ENCODE measurements around the gene TMEM14C. TPM values are rescaled to one million over a fixed set of nuclear protein-coding genes. Genes with fewer than 3 reads are reported as not detected.

TMEM14C gene
- total and polyA plus RNA-seq, 2 donors (not counting 3 experiments of a cell fraction or from before 2014, with no cell fraction given): 89.3 to 146 TPM

GRCh38 chr6:10723567-10723881 is 654 bp downstream of the TMEM14C start:
- ChIA-PET POLR2A (no interaction called here), CTCF (interaction anchor here (1.0 to 1.4 kb wide), 4 partner anchors 25 to 245 kb away, joined by 4 to 5 read pairs (median 4); partner anchors contain the start of gene TMEM14B)
- dilution Hi-C loops (cut with MboI; ENCODE audit: extremely low pct_ligation_motif_present, low sequenced_read_pairs) (no loop called here), intact Hi-C loops (cut with micrococcal nuclease) (loop anchor here (1.0 to 10.0 kb wide), 6 partner anchors 11 to 371 kb away; partner anchors contain the start of genes C6orf52, PAK1IP1, SMIM13 and TMEM14B)
- H3K9ac ChIP-seq (replicated peaks; ENCODE audit: extremely low read depth, insufficient read depth, low read length): peak overlapping the region; percentile 90
- no peaks in the 10 kb centered on the region for H3K36me3 ChIP-seq (ENCODE audit: control insufficient read depth in 2 of 2, extremely low read depth in 1 of 2, insufficient read depth in 2 of 2, low read length in 2 of 2)
- peaks cover 10% of the 10 kb centered on the region for H3K4me1 ChIP-seq (ENCODE audit: control insufficient read depth, extremely low read depth, insufficient read depth, low read length)
- H2AFZ ChIP-seq (ENCODE audit: low read depth, low read length): peak overlapping the region; percentile 96
- H3K79me2 ChIP-seq (ENCODE audit: control insufficient read depth, insufficient read depth, low read length): no peaks in the 10 kb centered on the region
- BruUV-seq (replicated peaks): no TSS peak
- H3K9me3 ChIP-seq (replicated peaks; ENCODE audit: control insufficient read depth, insufficient read depth, low read length): no peaks in the 10 kb centered on the region
- TF ChIP-seq EZH2 (IDR thresholded peaks at IDR 0.05; ENCODE audit: borderline replicate concordance, low read depth, low read length, severe bottlenecking) (no peak), CTCF (IDR thresholded peaks at IDR 0.05; ENCODE audit: extremely low read depth in 1 of 2, insufficient read depth in 1 of 2, low read depth in 1 of 2, low read length in 2 of 2) (no peak), POLR2A (IDR thresholded peaks at IDR 0.05; ENCODE audit: low read depth, low read length) (no peak), GATA2 (IDR thresholded peaks at IDR 0.05; ENCODE audit: insufficient read depth, insufficient read length, low read depth, low read length) (no peak), JUN (IDR thresholded peaks at IDR 0.05; ENCODE audit: borderline replicate concordance, insufficient read depth, insufficient read length, low read depth) (no peak), FOS (IDR thresholded peaks at IDR 0.05; ENCODE audit: borderline replicate concordance, insufficient read depth, low read length) (no peak), MAX (IDR thresholded peaks at IDR 0.05; ENCODE audit: insufficient read depth, insufficient read length) (no peak), POLR2AphosphoS5 (IDR thresholded peaks at IDR 0.05; ENCODE audit: insufficient read depth, low read depth, low read length) (no peak), MYC (IDR thresholded peaks at IDR 0.05; ENCODE audit: low read depth, low read length) (no peak)
- FAIRE-seq (no peak), DNase-seq (ENCODE audit: low read depth, low spot score) (no peak)
- no peaks in the 10 kb centered on the region for H4K20me1 ChIP-seq (replicated peaks; ENCODE audit: control insufficient read depth, extremely low read depth, insufficient read depth, low read length)
- H3K4me2 ChIP-seq (ENCODE audit: insufficient read depth, low read length): peak overlapping the region; percentile 95
- H3K4me3 ChIP-seq (replicated peaks in 1 of 3; ENCODE audit: insufficient read depth in 1 of 3, low read depth in 1 of 3, low read length in 3 of 3): peak overlapping the region; percentile 59 to 79 (median 76)
- H3K9me1 ChIP-seq (replicated peaks; ENCODE audit: control insufficient read depth, extremely low read depth, insufficient read depth, low read length): no peaks in the 10 kb centered on the region
- H3K27ac ChIP-seq (ENCODE audit: insufficient read depth, low read depth, low read length): peak overlapping the region; percentile 83
- H3K27me3 ChIP-seq (ENCODE audit: control insufficient read depth in 2 of 2, insufficient read depth in 2 of 2, low read length in 2 of 2): no peaks in the 10 kb centered on the region

Measured in endothelial cell of umbilical vein (primary cell).